ENCODE measurements around the gene MYL5. TPM values are rescaled to one million over a fixed set of nuclear protein-coding genes. Genes with fewer than 3 reads are reported as not detected.

Gene MYL5
- total and polyA plus RNA-seq, 10 of the 15 experiments (the other 5 are each of a cell fraction or from before 2014, with no cell fraction given) = 1.2 to 13.8 (median 7.1) TPM

DNA sequence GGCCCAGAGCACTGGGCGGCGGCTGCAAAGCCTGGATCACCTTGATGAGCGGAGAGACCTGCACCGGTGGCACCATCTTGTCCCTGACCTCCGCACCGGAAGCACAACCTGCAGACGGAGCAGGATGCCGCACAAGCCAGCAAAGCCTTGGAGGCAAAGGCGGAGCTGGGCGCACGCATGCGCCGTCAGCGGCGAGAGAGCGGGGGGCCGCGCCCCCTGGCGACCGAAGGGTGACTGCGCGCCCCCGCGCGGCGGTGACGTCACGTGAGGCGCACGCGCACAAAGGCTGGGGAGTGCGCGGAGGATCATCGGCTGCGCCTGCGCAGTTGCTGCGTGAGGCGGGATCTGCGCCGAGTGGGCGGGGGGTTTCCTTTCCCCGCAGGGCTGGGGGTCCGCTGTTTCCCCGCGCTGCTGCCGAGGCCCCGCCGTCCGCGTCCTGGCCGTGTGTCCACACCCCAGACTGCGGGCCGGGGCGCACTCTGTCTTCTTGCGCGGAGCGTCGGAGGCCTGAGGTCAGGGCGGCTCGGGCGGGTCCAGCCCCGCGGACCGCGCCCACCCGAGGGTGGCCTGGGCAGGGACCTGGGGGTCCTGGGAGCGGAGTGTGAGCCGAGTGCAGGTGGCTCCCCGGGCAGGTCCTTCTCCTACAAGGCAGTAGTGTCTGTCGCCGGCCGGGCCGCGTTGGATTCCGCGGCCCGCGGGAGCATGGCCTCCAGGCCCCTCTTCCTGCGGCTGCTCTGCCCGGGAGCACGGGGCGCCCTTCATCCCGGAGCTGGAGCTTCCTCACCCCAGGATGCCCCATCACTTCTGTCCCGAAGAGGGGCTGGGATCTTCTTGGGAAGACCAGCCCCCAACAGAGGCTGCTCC is at the start of gene MYL5, which contains the start of gene ATP5ME (continued):
- TF ChIP-seq EGR1 (IDR thresholded peaks at IDR 0.05; ENCODE audit: borderline replicate concordance in 1 of 2, low read depth in 2 of 2, low read length in 2 of 2) (peak in 1 of 2 experiments; percentile 91; a peak in 2 of 3 replicates), ZNF687 (IDR thresholded peaks at IDR 0.05) (peak; percentile 73; the same call in 1 of the 2 replicates), RELB (IDR thresholded peaks at IDR 0.05; ENCODE audit: low read depth) (peak; percentile 88), ZBTB11 (CRISPR knock-in tag; IDR thresholded peaks at IDR 0.05) (no peak; the same call in 1 of the 2 replicates), IKZF2 (IDR thresholded peaks at IDR 0.05) (no peak), SMC3 (IDR thresholded peaks at IDR 0.05; ENCODE audit: borderline replicate concordance, low read length) (peak; percentile 48), NR2C2 (IDR thresholded peaks at IDR 0.05; ENCODE audit: borderline replicate concordance, control insufficient read depth, insufficient read length, low read depth) (peak; percentile 98), ZNF622 (IDR thresholded peaks at IDR 0.05) (no peak)
- TF ChIP-seq, protein P1, sequence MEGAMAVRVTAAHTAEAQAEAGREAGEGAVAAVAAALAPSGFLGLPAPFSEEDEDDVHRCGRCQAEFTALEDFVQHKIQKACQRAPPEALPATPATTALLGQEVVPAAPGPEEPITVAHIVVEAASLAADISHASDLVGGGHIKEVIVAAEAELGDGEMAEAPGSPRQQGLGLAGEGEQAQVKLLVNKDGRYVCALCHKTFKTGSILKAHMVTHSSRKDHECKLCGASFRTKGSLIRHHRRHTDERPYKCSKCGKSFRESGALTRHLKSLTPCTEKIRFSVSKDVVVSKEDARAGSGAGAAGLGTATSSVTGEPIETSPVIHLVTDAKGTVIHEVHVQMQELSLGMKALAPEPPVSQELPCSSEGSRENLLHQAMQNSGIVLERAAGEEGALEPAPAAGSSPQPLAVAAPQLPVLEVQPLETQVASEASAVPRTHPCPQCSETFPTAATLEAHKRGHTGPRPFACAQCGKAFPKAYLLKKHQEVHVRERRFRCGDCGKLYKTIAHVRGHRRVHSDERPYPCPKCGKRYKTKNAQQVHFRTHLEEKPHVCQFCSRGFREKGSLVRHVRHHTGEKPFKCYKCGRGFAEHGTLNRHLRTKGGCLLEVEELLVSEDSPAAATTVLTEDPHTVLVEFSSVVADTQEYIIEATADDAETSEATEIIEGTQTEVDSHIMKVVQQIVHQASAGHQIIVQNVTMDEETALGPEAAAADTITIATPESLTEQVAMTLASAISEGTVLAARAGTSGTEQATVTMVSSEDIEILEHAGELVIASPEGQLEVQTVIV (IDR thresholded peaks at IDR 0.05; ENCODE audit: borderline replicate concordance, partially characterized antibody) = no peak
- TF ChIP-seq, protein P2, sequence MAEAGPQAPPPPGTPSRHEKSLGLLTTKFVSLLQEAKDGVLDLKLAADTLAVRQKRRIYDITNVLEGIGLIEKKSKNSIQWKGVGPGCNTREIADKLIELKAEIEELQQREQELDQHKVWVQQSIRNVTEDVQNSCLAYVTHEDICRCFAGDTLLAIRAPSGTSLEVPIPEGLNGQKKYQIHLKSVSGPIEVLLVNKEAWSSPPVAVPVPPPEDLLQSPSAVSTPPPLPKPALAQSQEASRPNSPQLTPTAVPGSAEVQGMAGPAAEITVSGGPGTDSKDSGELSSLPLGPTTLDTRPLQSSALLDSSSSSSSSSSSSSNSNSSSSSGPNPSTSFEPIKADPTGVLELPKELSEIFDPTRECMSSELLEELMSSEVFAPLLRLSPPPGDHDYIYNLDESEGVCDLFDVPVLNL (IDR thresholded peaks at IDR 0.05; ENCODE audit: low read depth, low read length) = no peak
- TF ChIP-seq, protein P3, sequence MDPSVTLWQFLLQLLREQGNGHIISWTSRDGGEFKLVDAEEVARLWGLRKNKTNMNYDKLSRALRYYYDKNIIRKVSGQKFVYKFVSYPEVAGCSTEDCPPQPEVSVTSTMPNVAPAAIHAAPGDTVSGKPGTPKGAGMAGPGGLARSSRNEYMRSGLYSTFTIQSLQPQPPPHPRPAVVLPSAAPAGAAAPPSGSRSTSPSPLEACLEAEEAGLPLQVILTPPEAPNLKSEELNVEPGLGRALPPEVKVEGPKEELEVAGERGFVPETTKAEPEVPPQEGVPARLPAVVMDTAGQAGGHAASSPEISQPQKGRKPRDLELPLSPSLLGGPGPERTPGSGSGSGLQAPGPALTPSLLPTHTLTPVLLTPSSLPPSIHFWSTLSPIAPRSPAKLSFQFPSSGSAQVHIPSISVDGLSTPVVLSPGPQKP (IDR thresholded peaks at IDR 0.05; ENCODE audit: low read depth, low read length) = no peak

All from GM12878 (cell line).